ENCODE data around the gene CHST11.

Gene CHST11

GRCh38 chr12:104504146-104504545, 47.4 kb downstream of the CHST11 start:
- DNase-seq (ENCODE audit: low read depth): no peak

- DNase-seq (ENCODE audit: low read depth): no peak
Measured at GRCh38 chr12:104505095-104505818, 48.5 kb downstream of the CHST11 start.

GRCh38 chr12:104506676-104507401, 50.1 kb downstream of the CHST11 start:
- DNase-seq (ENCODE audit: low read depth): no peak

GRCh38 chr12:104507672-104508071, 50.9 kb downstream of the CHST11 start:
- DNase-seq (ENCODE audit: low read depth): no peak

GRCh38 chr12:104508752-104509446, 52.2 kb downstream of the CHST11 start:
- DNase-seq (ENCODE audit: low read depth): no peak

GRCh38 chr12:104510145-104510872, 53.6 kb downstream of the CHST11 start:
- DNase-seq (ENCODE audit: low read depth): no peak

GRCh38 chr12:104510873-104511440, 54.2 kb downstream of the CHST11 start:
- DNase-seq (ENCODE audit: low read depth): no peak

- DNase-seq (ENCODE audit: low read depth): no peak
Measured at GRCh38 chr12:104513681-104514080, 56.9 kb downstream of the CHST11 start.

- DNase-seq (ENCODE audit: low read depth): no peak
Measured at GRCh38 chr12:104514092-104514810, 57.5 kb downstream of the CHST11 start.

GRCh38 chr12:104515899-104516298, 59.2 kb downstream of the CHST11 start:
- DNase-seq (ENCODE audit: low read depth): no peak

- DNase-seq (ENCODE audit: low read depth): no peak
Measured at GRCh38 chr12:104516821-104517220, 60.1 kb downstream of the CHST11 start.

- no peak for DNase-seq (ENCODE audit: low read depth)
Measured at GRCh38 chr12:104517880-104518279, 61.1 kb downstream of the CHST11 start.

GRCh38 chr12:104519190-104520019, 62.7 kb downstream of the CHST11 start:
- no peak for DNase-seq (ENCODE audit: low read depth)

GRCh38 chr12:104520242-104520900, 63.6 kb downstream of the CHST11 start:
- no peak for DNase-seq (ENCODE audit: low read depth)

GRCh38 chr12:104521731-104522130, 65.0 kb downstream of the CHST11 start:
- peak; percentile 29 for DNase-seq (ENCODE audit: low read depth)

GRCh38 chr12:104522985-104523722, 66.4 kb downstream of the CHST11 start:
- peak; percentile 34 for DNase-seq (ENCODE audit: low read depth)

- DNase-seq (ENCODE audit: low read depth): no peak
Measured at GRCh38 chr12:104524034-104524832, 67.5 kb downstream of the CHST11 start.

- DNase-seq (ENCODE audit: low read depth): no peak
Measured at GRCh38 chr12:104526320-104526719, 69.6 kb downstream of the CHST11 start.
